HPDE6-E6E7 (cell line): Measurements from ENCODE around the gene HCAR3.
"Not testable (repeated sequence)": the region's sequence is repeated elsewhere in the genome, so short reads cannot be mapped to it uniquely, and the experiment has no call there.

ENCODE experiments used
- DNase-seq: peaks from one replicate; pipeline ENCODE4 v3.0.0; 2011; ENCODE audit warnings: missing footprints; ENCODE audit errors: extremely low spot score

The HCAR3 gene

GRCh38 chr12:122716658-122717057, at the start of gene HCAR3:
HCAR3 (minus strand) TSS chr12:122716811; CDS start chr12:122716737, 74 bp downstream.
- not testable (repeated sequence) for DNase-seq

- no peak for DNase-seq
Observed at GRCh38 chr12:122757568-122757967, 41.0 kb upstream of the HCAR3 start.

GRCh38 chr12:122754790-122755189, 38.2 kb upstream of the HCAR3 start:
- no peak for DNase-seq

- no peak for DNase-seq
Observed at GRCh38 chr12:122753319-122753650, 36.7 kb upstream of the HCAR3 start.

- DNase-seq: peak; percentile 98
Observed at GRCh38 chr12:122752464-122753318, 36.1 kb upstream of the HCAR3 start, which contains the start of gene DENR. DENR (plus strand) TSS chr12:122752824; CDS start chr12:122753702, 878 bp downstream.

- not testable (repeated sequence) for DNase-seq
Observed at GRCh38 chr12:122750781-122751515, 34.3 kb upstream of the HCAR3 start.

GRCh38 chr12:122749569-122750332, 33.1 kb upstream of the HCAR3 start:
- no peak for DNase-seq

- no peak for DNase-seq
Observed at GRCh38 chr12:122747224-122748135, 30.9 kb upstream of the HCAR3 start.

GRCh38 chr12:122743895-122744525, 27.4 kb upstream of the HCAR3 start:
- no peak for DNase-seq

- DNase-seq: no peak
Observed at GRCh38 chr12:122740351-122740750, 23.7 kb upstream of the HCAR3 start.

- no peak for DNase-seq
Observed at GRCh38 chr12:122738571-122738970, 22.0 kb upstream of the HCAR3 start.

- no peak for DNase-seq
Observed at GRCh38 chr12:122732611-122733010, 16.0 kb upstream of the HCAR3 start.

- no peak for DNase-seq
Observed at GRCh38 chr12:122732170-122732569, 15.6 kb upstream of the HCAR3 start.

- DNase-seq: no peak
Observed at GRCh38 chr12:122730215-122731014, 13.8 kb upstream of the HCAR3 start, which contains the start of gene HCAR1. HCAR1 (minus strand) TSS chr12:122730844; CDS start chr12:122730339, 505 bp downstream.

GRCh38 chr12:122729583-122730214, 13.1 kb upstream of the HCAR3 start:
- no peak for DNase-seq

- DNase-seq: peak; percentile 67
Observed at GRCh38 chr12:122726080-122726558, 9.5 kb upstream of the HCAR3 start.

GRCh38 chr12:122725452-122726079, 9.0 kb upstream of the HCAR3 start:
- no peak for DNase-seq

- no peak for DNase-seq
Observed at GRCh38 chr12:122724641-122725243, 8.1 kb upstream of the HCAR3 start.
